ENCODE data around the gene PI4K2A.

- TF ChIP-seq, protein P1, sequence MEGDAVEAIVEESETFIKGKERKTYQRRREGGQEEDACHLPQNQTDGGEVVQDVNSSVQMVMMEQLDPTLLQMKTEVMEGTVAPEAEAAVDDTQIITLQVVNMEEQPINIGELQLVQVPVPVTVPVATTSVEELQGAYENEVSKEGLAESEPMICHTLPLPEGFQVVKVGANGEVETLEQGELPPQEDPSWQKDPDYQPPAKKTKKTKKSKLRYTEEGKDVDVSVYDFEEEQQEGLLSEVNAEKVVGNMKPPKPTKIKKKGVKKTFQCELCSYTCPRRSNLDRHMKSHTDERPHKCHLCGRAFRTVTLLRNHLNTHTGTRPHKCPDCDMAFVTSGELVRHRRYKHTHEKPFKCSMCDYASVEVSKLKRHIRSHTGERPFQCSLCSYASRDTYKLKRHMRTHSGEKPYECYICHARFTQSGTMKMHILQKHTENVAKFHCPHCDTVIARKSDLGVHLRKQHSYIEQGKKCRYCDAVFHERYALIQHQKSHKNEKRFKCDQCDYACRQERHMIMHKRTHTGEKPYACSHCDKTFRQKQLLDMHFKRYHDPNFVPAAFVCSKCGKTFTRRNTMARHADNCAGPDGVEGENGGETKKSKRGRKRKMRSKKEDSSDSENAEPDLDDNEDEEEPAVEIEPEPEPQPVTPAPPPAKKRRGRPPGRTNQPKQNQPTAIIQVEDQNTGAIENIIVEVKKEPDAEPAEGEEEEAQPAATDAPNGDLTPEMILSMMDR (IDR thresholded peaks at IDR 0.05), result no peak
- no peak for TF ChIP-seq EZH2 (IDR thresholded peaks at IDR 0.05; ENCODE audit: borderline replicate concordance, insufficient read depth, low read depth, low read length, poor library complexity, severe bottlenecking)
These were observed 71.4 kb downstream of the PI4K2A start for GRCh38 chr10:97711640-97712572.

All from B cell (primary cell).